Measurements from ENCODE around the gene MTMR11.

DNA sequence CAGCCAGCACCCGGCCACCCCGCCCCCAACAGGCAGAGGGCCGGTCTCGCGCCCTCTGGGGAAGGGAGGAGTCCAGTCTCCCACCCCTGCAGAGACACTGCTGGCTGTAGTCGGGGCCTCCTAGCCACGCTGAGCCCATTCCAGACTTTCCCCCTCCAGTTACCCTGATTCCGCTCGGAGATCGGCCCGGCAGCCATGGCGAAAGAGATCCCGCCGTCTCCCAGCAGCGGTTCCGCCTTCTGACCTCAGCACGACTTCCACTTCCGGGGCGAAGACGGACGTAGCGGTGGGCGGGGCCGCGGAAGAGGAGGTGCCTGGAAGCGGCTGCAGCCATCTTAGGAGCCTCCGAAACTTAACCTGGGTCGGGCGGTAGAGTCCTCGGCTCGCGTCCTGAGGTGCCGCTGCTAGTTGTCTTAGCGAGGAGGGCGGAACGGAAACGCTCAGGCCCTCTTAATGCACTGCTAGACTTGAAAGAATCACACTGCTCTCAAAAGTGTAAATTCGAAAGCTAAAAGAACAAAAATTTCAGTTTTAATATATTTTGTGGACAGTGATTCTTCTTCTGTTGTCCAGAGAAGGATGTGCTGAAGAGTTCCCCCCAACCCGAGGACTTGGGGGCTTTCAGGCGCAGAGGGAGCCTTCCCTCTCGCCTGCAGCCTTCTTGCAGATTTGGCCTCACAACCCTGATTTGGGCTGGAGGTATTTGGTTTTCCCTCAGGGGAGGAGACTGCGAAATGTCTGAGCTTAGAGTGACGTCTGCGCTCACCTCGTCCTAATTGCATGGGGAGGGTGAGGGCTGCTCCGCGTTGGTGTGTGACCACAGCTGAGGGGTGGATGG, 8.9 kb downstream of the MTMR11 start, which contains the start of gene SF3B4:
- TF ChIP-seq, protein P1, sequence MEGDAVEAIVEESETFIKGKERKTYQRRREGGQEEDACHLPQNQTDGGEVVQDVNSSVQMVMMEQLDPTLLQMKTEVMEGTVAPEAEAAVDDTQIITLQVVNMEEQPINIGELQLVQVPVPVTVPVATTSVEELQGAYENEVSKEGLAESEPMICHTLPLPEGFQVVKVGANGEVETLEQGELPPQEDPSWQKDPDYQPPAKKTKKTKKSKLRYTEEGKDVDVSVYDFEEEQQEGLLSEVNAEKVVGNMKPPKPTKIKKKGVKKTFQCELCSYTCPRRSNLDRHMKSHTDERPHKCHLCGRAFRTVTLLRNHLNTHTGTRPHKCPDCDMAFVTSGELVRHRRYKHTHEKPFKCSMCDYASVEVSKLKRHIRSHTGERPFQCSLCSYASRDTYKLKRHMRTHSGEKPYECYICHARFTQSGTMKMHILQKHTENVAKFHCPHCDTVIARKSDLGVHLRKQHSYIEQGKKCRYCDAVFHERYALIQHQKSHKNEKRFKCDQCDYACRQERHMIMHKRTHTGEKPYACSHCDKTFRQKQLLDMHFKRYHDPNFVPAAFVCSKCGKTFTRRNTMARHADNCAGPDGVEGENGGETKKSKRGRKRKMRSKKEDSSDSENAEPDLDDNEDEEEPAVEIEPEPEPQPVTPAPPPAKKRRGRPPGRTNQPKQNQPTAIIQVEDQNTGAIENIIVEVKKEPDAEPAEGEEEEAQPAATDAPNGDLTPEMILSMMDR (IDR thresholded peaks at IDR 0.05; ENCODE audit: poor library complexity), result no peak
- TF ChIP-seq EZH2 (IDR thresholded peaks at IDR 0.05; ENCODE audit: borderline replicate concordance), result no peak
